Measurements from ENCODE around the gene CCDC3. TPM values are rescaled to one million over a fixed set of nuclear protein-coding genes. Genes with fewer than 3 reads are reported as not detected.

CCDC3 gene
- total and polyA plus RNA-seq, 2 of the 8 experiments (the other 6 are each of a cell fraction or from before 2014, with no cell fraction given) = 3.4 to 3.7 TPM

- Histone ChIP-seq H2BK5ac (ENCODE audit: low read depth, low read length) (no peak overlapping the region), H3K18ac (ENCODE audit: extremely low read depth, low read length) (no peak overlapping the region), H3K9me3 (ENCODE audit: insufficient read depth in 2 of 2, low read depth in 1 of 2, low read length in 1 of 2) (no peaks in the 10 kb centered on the region), H2AFZ (ENCODE audit: low read length) (no peak overlapping the region), H2AK5ac (ENCODE audit: low read depth, low read length) (no peak overlapping the region), H2BK20ac (ENCODE audit: low read length) (no peak overlapping the region), H3K27me3 (replicated peaks in 1 of 4; ENCODE audit: control insufficient read depth in 3 of 4, extremely low read depth in 1 of 4, insufficient read depth in 3 of 4, low read length in 3 of 4) (no peaks in the 10 kb centered on the region), H4K20me1 (replicated peaks in 1 of 2; ENCODE audit: control insufficient read depth in 1 of 2, insufficient read depth in 2 of 2, low read length in 2 of 2) (no peaks in the 10 kb centered on the region), H3K56ac (replicated peaks; ENCODE audit: insufficient read length, low read depth, low read length) (no peak overlapping the region), H2BK12ac (ENCODE audit: low read depth, low read length) (no peak overlapping the region), H2BK120ac (replicated peaks; ENCODE audit: low read depth, low read length) (no peak overlapping the region), H4K91ac (replicated peaks; ENCODE audit: insufficient read length, low read length) (no peak overlapping the region), H4K5ac (ENCODE audit: insufficient read length, low read depth, low read length) (no peak overlapping the region), H3K36me3 (ENCODE audit: control insufficient read depth in 2 of 4, insufficient read depth in 4 of 4, low read length in 3 of 4) (no peaks in the 10 kb centered on the region), H3K4me1 (replicated peaks in 1 of 4; ENCODE audit: control insufficient read depth in 3 of 4, insufficient read depth in 4 of 4, low read length in 3 of 4) (no peaks in the 10 kb centered on the region), H3K4ac (replicated peaks; ENCODE audit: insufficient read length, low read depth, low read length) (no peak overlapping the region), H2BK15ac (ENCODE audit: low read length) (no peak overlapping the region), H4K8ac (ENCODE audit: extremely low read depth, insufficient read depth, low read length) (no peak overlapping the region), H3K79me1 (ENCODE audit: low read depth, low read length) (no peaks in the 10 kb centered on the region), H3K27ac (ENCODE audit: low read depth, low read length) (no peak overlapping the region), H3K14ac (ENCODE audit: insufficient read length) (no peak overlapping the region), H3K4me3 (ENCODE audit: extremely low read depth in 1 of 4, insufficient read depth in 2 of 4, low read depth in 3 of 4, low read length in 4 of 4) (no peak overlapping the region), H3K9ac (replicated peaks in 1 of 4; ENCODE audit: extremely low read depth in 1 of 4, low read depth in 3 of 4, low read length in 3 of 4) (no peak overlapping the region), H3K4me2 (ENCODE audit: insufficient read depth in 1 of 2, low read depth in 2 of 2, low read length in 2 of 2) (no peak overlapping the region), H3K23ac (ENCODE audit: insufficient read length) (no peak overlapping the region), H3K79me2 (ENCODE audit: control insufficient read depth in 1 of 2, insufficient read depth in 2 of 2, low read length in 2 of 2) (no peaks in the 10 kb centered on the region), H3K23me2 (ENCODE audit: low read depth, low read length) (no peaks in the 10 kb centered on the region)
- FAIRE-seq = no peak
- CTCF ChIA-PET (ENCODE audit: partially characterized antibody) = interaction anchor here (0.8 to 1.6 kb wide), 6 partner anchors 8 to 162 kb away, joined by 3 to 4 read pairs (median 4); partner anchors contain the start of gene OPTN
- POLR2A ChIA-PET (ENCODE audit: partially characterized antibody) = interaction anchor here (0.8 kb wide), 1 partner anchor 19 kb away, joined by 3 read pairs; no protein-coding TSS in a partner anchor
- no peak for DNase-seq (ENCODE audit: low read depth in 1 of 2, low spot score in 2 of 2)
- TF ChIP-seq SP1 (IDR thresholded peaks at IDR 0.05; ENCODE audit: low read depth, low read length) = no peak
- no peak for TF ChIP-seq CTCF (IDR thresholded peaks at IDR 0.05; ENCODE audit: control extremely low read depth in 1 of 3, insufficient read depth in 1 of 3, low read depth in 1 of 3, low read length in 3 of 3)
- WGBS, 2 experiments (ENCODE audit: extremely low coverage in 1 of 2, insufficient coverage in 1 of 2, insufficient read length in 1 of 2, insufficient replicate concordance in 2 of 2, low coverage in 1 of 2, low lambda C conversion rate in 2 of 2, missing lambda C conversion rate in 1 of 2) = 95% methylated on average over 3 of the region's 3 CpGs; no CpG with 5 or more reads in 1 of the 2 experiments
These were observed 64.0 kb downstream of the CCDC3 start for GRCh38 chr10:12937527-12937926.

Measured in H1 (cell line).